Mucosa of descending colon (tissue), 3 donors: ENCODE results near the gene ZNF892. TPM values are rescaled to one million over a fixed set of nuclear protein-coding genes. Genes with fewer than 3 reads are reported as not detected.

Experiments
- ATAC-seq: fragments of 200-7000 bp; cut with Tn5 transposase; one replicate; pipeline ENCODE4 v1.9.1; 2020; ENCODE audit warnings: mild to moderate bottlenecking, moderate library complexity
- DNase-seq, 3 donors: peaks; one replicate each; pipeline ENCODE4 v3.0.0-alpha.2; 2020
- H3K36me3 ChIP-seq: fragments of 200-600 bp; one replicate; pipeline ENCODE4 v1.8.0; 2021; ENCODE audit warnings: low read depth, mild to moderate bottlenecking
- H3K4me1 ChIP-seq: fragments of 200-600 bp; one replicate; pipeline ENCODE4 v1.8.0; 2021; ENCODE audit warnings: low read depth, mild to moderate bottlenecking
- H3K4me3 ChIP-seq: fragments of 200-600 bp; one replicate; pipeline ENCODE4 v1.8.0; 2021; ENCODE audit warnings: mild to moderate bottlenecking
- H3K9me3 ChIP-seq: fragments of 200-600 bp; one replicate; pipeline ENCODE4 v1.8.0; 2021; ENCODE audit warnings: mild to moderate bottlenecking
- CTCF ChIP-seq: fragments of 200-600 bp; IDR thresholded peaks from one replicate; pipeline ENCODE4 v1.8.0; 2022; ENCODE audit warnings: antibody characterized with exemption, mild to moderate bottlenecking
- intact Hi-C, 2 donors: fragments of 100-400 bp; cut with DNase I in 1 of 2; cut with micrococcal nuclease in 1 of 2; formaldehyde crosslinking; loops; one replicate each; pipeline versions ENCODE4 v1.11.0 to v1.11.1; 2022; cut with DNase I, micrococcal nuclease
- long read RNA-seq, 2 donors: library from polyadenylated mRNA; unstranded; transcript quantifications; one replicate each; pipeline ENCODE4 v2.0.0, GENCODE V29; 2019 to 2021
- total RNA-seq, 3 donors: library from RNA; stranded (reverse); fragmentation: NEBNext Ultra II Directional in 2 of 3; extraction: Animal tissue kit (Norgen Biotek cat#: 25700) in 2 of 3; gene quantifications; one replicate each; pipeline versions ENCODE4 v1.2.1 to v1.2.4, GENCODE V29; 2021 to 2023
- donor health status: DM: no; HTN: no; CAD: no; lungs with moderate emphysema.
- donor health status: DM: no; HTN: no; CAD: no.
- donor health status: DM: no; HTN: yes; CAD: no.

ZNF892 gene
- total RNA-seq: 1 to 10 TPM; 1.5 to 5.6 (median 1.7) TPM
- long read RNA-seq, donor 1: 0 reads
- long read RNA-seq, donor 2: 0 reads

GRCh38 chr2:95207111-95207961 lies at the start of gene ZNF892:
Gene ZNF892, plus strand, starts transcription at chr2:95207521. Its CDS starts 295 bp downstream, at chr2:95207816.
- ATAC-seq (peak; percentile 99), DNase-seq (peak; percentile 93 to 95 (median 94))
- intact Hi-C loops: no loop called here
- H3K4me1 ChIP-seq: peaks cover 6% of the 10 kb centered on the region
- TF ChIP-seq CTCF: no peak
- peaks cover 26% of the 10 kb centered on the region for H3K9me3 ChIP-seq
- peak within 1 kb of the TSS; percentile 39 for H3K4me3 ChIP-seq
- no peaks in the 10 kb centered on the region for H3K36me3 ChIP-seq

GRCh38 chr2:95158441-95158840 lies 48.9 kb upstream of the ZNF892 start:
- Histone ChIP-seq H3K4me1 (peaks cover 6% of the 10 kb centered on the region), H3K9me3 (peaks cover 17% of the 10 kb centered on the region), H3K36me3 (no peaks in the 10 kb centered on the region), H3K4me3 (no peak overlapping the region)
- intact Hi-C loops: no loop called here
- peak; percentile 55 for ATAC-seq
- TF ChIP-seq CTCF: no peak
- DNase-seq: peak in 2 of 3 donors; percentile 32 to 55

GRCh38 chr2:95158891-95159619 lies 48.3 kb upstream of the ZNF892 start:
- Histone ChIP-seq H3K9me3 (peaks cover 12% of the 10 kb centered on the region), H3K4me1 (peaks cover 6% of the 10 kb centered on the region), H3K36me3 (no peaks in the 10 kb centered on the region), H3K4me3 (peak overlapping the region; percentile 40)
- ATAC-seq (peak; percentile 73), DNase-seq (peak; percentile 56 to 76 (median 74))
- no peak for TF ChIP-seq CTCF
- intact Hi-C loops: no loop called here

- ATAC-seq: peak; percentile 89
- Histone ChIP-seq H3K4me1 (peaks cover 12% of the 10 kb centered on the region), H3K9me3 (peaks cover 9% of the 10 kb centered on the region), H3K4me3 (peak within 1 kb of the TSS; percentile 40), H3K36me3 (no peaks in the 10 kb centered on the region)
- DNase-seq: peak; percentile 82 to 86 (median 85)
- no peak for TF ChIP-seq CTCF
- intact Hi-C loops: no loop called here
These were observed 47.5 kb upstream of the ZNF892 start, which contains the start of gene ZNF514 for GRCh38 chr2:95159690-95160449. Gene ZNF514, minus strand, starts transcription at chr2:95159848. Its CDS starts 6,595 bp downstream, at chr2:95153253.

- Histone ChIP-seq H3K4me1 (peaks cover 8% of the 10 kb centered on the region), H3K36me3 (no peaks in the 10 kb centered on the region), H3K4me3 (peak overlapping the region; percentile 66), H3K9me3 (no peaks in the 10 kb centered on the region)
- intact Hi-C loops: no loop called here
- no peak for DNase-seq
- no peak for TF ChIP-seq CTCF
- ATAC-seq: peak; percentile 42
These were observed 42.3 kb upstream of the ZNF892 start for GRCh38 chr2:95165030-95165370.
